IMR-90 (cell line): ENCODE measurements around the gene GLUD1. TPM values are rescaled to one million over a fixed set of nuclear protein-coding genes. Genes with fewer than 3 reads are reported as not detected.

Experiments
- ATAC-seq: fragments of 200-7000 bp; cut with Tn5 transposase; 2 replicates; pipeline ENCODE4 v1.9.1; 2020; ENCODE audit warnings: low read depth, mild to moderate bottlenecking, moderate library complexity
- BruUV-seq: library from RNA; stranded (reverse); fragments of 400-500 nt; replicated peaks from 2 replicates; lab custom pipeline; 2021; lab: Mats Ljungman, UMichigan
- CTCF ChIA-PET: fragments of 300-600 bp; formaldehyde crosslinking; extraction: SDS; loops from one replicate; lab custom pipeline; 2021; ENCODE audit warnings: antibody characterized with exemption; lab: Yijun Ruan, JAX
- POLR2A ChIA-PET: fragments of 300-600 bp; sonication (Branson Sonifier 250); formaldehyde crosslinking; loops from one replicate; lab custom pipeline; 2022; ENCODE audit warnings: antibody characterized with exemption; ENCODE audit not compliant: unreplicated experiment; lab: Charles Lee
- DNase-seq: peaks from one replicate; pipeline ENCODE4 v3.0.0; 2013
- H2AFZ ChIP-seq: replicated peaks from 2 replicates; pipeline ENCODE3; 2013; ENCODE audit warnings: low read length, mild to moderate bottlenecking; ENCODE audit not compliant: poor library complexity
- H2AK5ac ChIP-seq: 2 replicates; pipeline ENCODE4 v1.6.1; 2013; ENCODE audit warnings: low read depth, low read length, inconsistent platforms
- H2AK9ac ChIP-seq: replicated peaks from 2 replicates; pipeline ENCODE3; 2013; ENCODE audit warnings: mild to moderate bottlenecking, low read depth, low read length, moderate library complexity; ENCODE audit not compliant: poor library complexity
- H2BK120ac ChIP-seq: 2 replicates; pipeline ENCODE4 v1.6.1; 2013; ENCODE audit warnings: low read depth, low read length, inconsistent platforms
- H2BK15ac ChIP-seq: 3 replicates; pipeline ENCODE4 v1.6.1; 2013; ENCODE audit warnings: low read depth, low read length, inconsistent platforms
- H2BK20ac ChIP-seq: 2 replicates; pipeline ENCODE4 v1.6.1; 2013; ENCODE audit warnings: low read depth, mild to moderate bottlenecking, inconsistent platforms, low read length, moderate library complexity
- H2BK5ac ChIP-seq: 2 replicates; pipeline ENCODE4 v1.6.1; 2013; ENCODE audit warnings: mild to moderate bottlenecking, low read depth, low read length, inconsistent platforms; ENCODE audit not compliant: poor library complexity, severe bottlenecking
- H3K14ac ChIP-seq: replicated peaks from 2 replicates; pipeline ENCODE4 v1.6.1; 2013; ENCODE audit warnings: low read depth, low read length, inconsistent platforms
- H3K18ac ChIP-seq: 2 replicates; pipeline ENCODE4 v1.6.1; 2013; ENCODE audit warnings: low read depth, low read length, control low read depth
- H3K23ac ChIP-seq: 2 replicates; pipeline ENCODE4 v1.6.1; 2013; ENCODE audit warnings: low read depth, low read length, inconsistent platforms
- H3K27ac ChIP-seq: 2 replicates; pipeline ENCODE4 v1.5.1; 2013; ENCODE audit warnings: mild to moderate bottlenecking, control low read depth, low read length; ENCODE audit not compliant: insufficient read depth
- H3K27me3 ChIP-seq: 2 replicates; pipeline ENCODE4 v1.6.1; 2013; ENCODE audit warnings: low read length; ENCODE audit not compliant: control insufficient read depth, insufficient read depth
- H3K36me3 ChIP-seq: 2 replicates; pipeline ENCODE4 v1.6.1; 2013; ENCODE audit warnings: low read length, mixed read lengths; ENCODE audit not compliant: control insufficient read depth, insufficient read depth
- H3K4ac ChIP-seq: 2 replicates; pipeline ENCODE4 v1.6.1; 2013; ENCODE audit warnings: low read depth, low read length, inconsistent platforms
- H3K4me1 ChIP-seq: 2 replicates; pipeline ENCODE4 v1.6.1; 2013; ENCODE audit warnings: low read length, mixed read lengths; ENCODE audit not compliant: control insufficient read depth, insufficient read depth
- H3K4me2 ChIP-seq: 2 replicates; pipeline ENCODE4 v1.6.1; 2013; ENCODE audit warnings: low read depth, mild to moderate bottlenecking, control low read depth, low read length, moderate library complexity
- H3K4me3 ChIP-seq: 2 replicates; pipeline ENCODE4 v1.5.1; 2013; ENCODE audit warnings: low read depth, mild to moderate bottlenecking, control low read depth, low read length, moderate library complexity; ENCODE audit not compliant: insufficient read depth
- H3K56ac ChIP-seq: 2 replicates; pipeline ENCODE4 v1.6.1; 2013; ENCODE audit warnings: low read length, inconsistent platforms; ENCODE audit not compliant: insufficient read depth; ENCODE audit errors: extremely low read depth
- H3K79me1 ChIP-seq, 2 experiments: 2 replicates each; pipeline ENCODE4 v1.6.1; 2013; ENCODE audit warnings: low read length in 2 of 2, inconsistent platforms in 1 of 2, low read depth in 1 of 2
- H3K9ac ChIP-seq: 2 replicates; pipeline ENCODE4 v1.6.1; 2013; ENCODE audit warnings: low read depth, low read length, control low read depth
- H3K9me1 ChIP-seq: 2 replicates; pipeline ENCODE4 v1.6.1; 2013; ENCODE audit warnings: low read length, inconsistent platforms; ENCODE audit not compliant: insufficient read depth
- H3K9me3 ChIP-seq: 2 replicates; pipeline ENCODE4 v1.6.1; 2013; ENCODE audit warnings: low read length; ENCODE audit not compliant: control insufficient read depth, insufficient read depth
- H4K20me1 ChIP-seq: 2 replicates; pipeline ENCODE4 v1.6.1; 2013; ENCODE audit warnings: low read length, inconsistent platforms; ENCODE audit not compliant: insufficient read depth
- H4K5ac ChIP-seq: 2 replicates; pipeline ENCODE4 v1.6.1; 2013; ENCODE audit warnings: mild to moderate bottlenecking, low read depth, low read length, control low read depth
- H4K8ac ChIP-seq, 2 experiments: 2 replicates each; pipeline ENCODE4 v1.6.1; 2013; ENCODE audit warnings: low read depth in 2 of 2, low read length in 2 of 2, control low read depth in 1 of 2, inconsistent platforms in 1 of 2
- H4K91ac ChIP-seq: 2 replicates; pipeline ENCODE4 v1.6.1; 2013; ENCODE audit warnings: low read depth, low read length, inconsistent platforms; ENCODE audit not compliant: insufficient read depth
- BHLHE40 ChIP-seq: fragments of 150-350 bp; IDR thresholded peaks from 2 replicates; pipeline ENCODE4 v1.6.1; 2016; ENCODE audit warnings: mild to moderate bottlenecking, low read depth, low read length
- CEBPB ChIP-seq: IDR thresholded peaks from 2 replicates; pipeline ENCODE4 v1.6.1; 2012; ENCODE audit warnings: low read depth, low read length, improper control_type of control experiment
- CHD1 ChIP-seq: IDR thresholded peaks from 2 replicates; pipeline ENCODE4 v1.6.1; 2012; ENCODE audit warnings: low read depth, low read length, improper control_type of control experiment
- CTCF ChIP-seq: conservative IDR thresholded peaks from 2 replicates; pipeline ENCODE4 v1.5.1; 2012; ENCODE audit warnings: mild to moderate bottlenecking, low read depth, low read length, improper control_type of control experiment
- FOS ChIP-seq: fragments of 150-350 bp; IDR thresholded peaks from 2 replicates; pipeline ENCODE4 v1.6.1; 2016; ENCODE audit warnings: low read depth, low read length
- MAFK ChIP-seq: IDR thresholded peaks from 2 replicates; pipeline ENCODE4 v1.6.1; 2012; ENCODE audit warnings: low read depth, low read length, improper control_type of control experiment
- MAZ ChIP-seq: IDR thresholded peaks from 2 replicates; pipeline ENCODE4 v1.6.1; 2012; ENCODE audit warnings: low read depth, mild to moderate bottlenecking, low read length, improper control_type of control experiment, moderate library complexity, borderline replicate concordance
- MXI1 ChIP-seq: IDR thresholded peaks from 2 replicates; pipeline ENCODE4 v1.6.1; 2012; ENCODE audit warnings: low read depth, mild to moderate bottlenecking, low read length, moderate library complexity, borderline replicate concordance
- POLR2A ChIP-seq: IDR thresholded peaks from 2 replicates; pipeline ENCODE4 v1.6.1; 2012; ENCODE audit warnings: mild to moderate bottlenecking, low read depth, low read length
- RAD21 ChIP-seq: IDR thresholded peaks from 2 replicates; pipeline ENCODE4 v1.6.1; 2012; ENCODE audit warnings: low read length, improper control_type of control experiment
- RCOR1 ChIP-seq: IDR thresholded peaks from 2 replicates; pipeline ENCODE4 v1.6.1; 2012; ENCODE audit warnings: mild to moderate bottlenecking, low read length, improper control_type of control experiment; ENCODE audit not compliant: insufficient replicate concordance
- RFX5 ChIP-seq: IDR thresholded peaks from 2 replicates; pipeline ENCODE4 v1.8.0; 2012; ENCODE audit warnings: low read depth, mild to moderate bottlenecking, low read length, moderate library complexity
- SMC3 ChIP-seq: fragments of 150-350 bp; IDR thresholded peaks from 2 replicates; pipeline ENCODE4 v1.6.1; 2016; ENCODE audit warnings: low read depth, mild to moderate bottlenecking, antibody characterized with exemption, low read length, moderate library complexity
- USF2 ChIP-seq: fragments of 150-350 bp; IDR thresholded peaks from 2 replicates; pipeline ENCODE4 v1.6.1; 2017; ENCODE audit warnings: mild to moderate bottlenecking, antibody characterized with exemption, low read length, low read depth
- WGBS, 2 experiments: methylation state at CpG; one replicate each; pipeline versions ENCODE4 v1.1.5 to v1.1.7; 2013; ENCODE audit warnings: missing lambda C conversion rate in 2 of 2; ENCODE audit not compliant: insufficient read length in 1 of 2; ENCODE audit errors: extremely low coverage in 2 of 2; 5-methylcytosine and 5-hydroxymethylcytosine counted together
- dilution Hi-C: fragments of 300-500 bp; cut with HindIII; formaldehyde crosslinking; loops from one replicate; pipeline ENCODE4 v1.14.3; 2018; ENCODE audit warnings: low sequenced_read_pairs; ENCODE audit not compliant: unreplicated experiment
- in situ Hi-C: fragments of 300-500 bp; cut with MboI; formaldehyde crosslinking; loops from 3 replicates; pipeline ENCODE4 v1.14.3; 2019; ENCODE audit warnings: low sequenced_read_pairs, inconsistent platforms, mixed read lengths
- intact Hi-C: fragments of 100-400 bp; cut with micrococcal nuclease; formaldehyde crosslinking; loops from 2 replicates; pipeline ENCODE4 v1.10.0; 2022
- polyA plus RNA-seq, 3 experiments: library from polyadenylated mRNA; depleted of rRNA; stranded (reverse); fragments of >200 nt; gene quantifications; 2 replicates each; pipeline ENCODE4 v1.2.3, GENCODE V29; 2012; ENCODE audit warnings: low replicate concordance in 1 of 3
- total RNA-seq: library from RNA; depleted of rRNA; stranded (reverse); fragments of >200 nt; gene quantifications from 2 replicates; pipeline ENCODE4 v1.2.3, GENCODE V29; 2012

GLUD1 gene
- total and polyA plus RNA-seq, 2 of the 4 experiments (the other 2 are of a cell fraction): 64.8 to 210 TPM

GRCh38 chr10:87030912-87031635 lies 63.6 kb downstream of the GLUD1 start:
- DNase-seq: no peak

More at GRCh38 chr10:87030912-87031635, 63.6 kb downstream of the GLUD1 start:
- Histone ChIP-seq H3K9ac (no peak overlapping the region), H3K79me1 (no peaks in the 10 kb centered on the region), H2BK5ac (no peak overlapping the region), H3K14ac (no peak overlapping the region), H4K5ac (no peak overlapping the region), H4K91ac (no peak overlapping the region), H3K27ac (no peak overlapping the region), H3K23ac (no peak overlapping the region), H3K9me3 (0 out of 2 replicates have a peak, but pooled peaks cover 2% of the 10 kb centered on the region), H2BK15ac (no peak overlapping the region), H3K27me3 (no peaks in the 10 kb centered on the region; the same call in 1 of the 2 replicates), H3K4ac (no peak overlapping the region), H4K8ac (no peak overlapping the region), H2AK5ac (no peak overlapping the region), H3K36me3 (no peaks in the 10 kb centered on the region), H3K18ac (no peak overlapping the region), H3K4me1 (peaks cover 2% of the 10 kb centered on the region; the same call in 1 of the 2 replicates), H2BK120ac (no peak overlapping the region), H2AK9ac (no peak overlapping the region), H4K20me1 (no peaks in the 10 kb centered on the region), H3K56ac (no peak overlapping the region), H2BK20ac (no peak overlapping the region), H3K4me2 (no peak overlapping the region), H2AFZ (no peak overlapping the region), H3K4me3 (no peak overlapping the region), H3K9me1 (peaks cover 2% of the 10 kb centered on the region; the same call in 1 of the 2 replicates)
- TF ChIP-seq SMC3 (no peak), CEBPB (no peak), MAFK (no peak), RCOR1 (no peak), POLR2A (no peak), BHLHE40 (no peak), FOS (no peak), CTCF (no peak), RFX5 (no peak), MXI1 (no peak), USF2 (no peak), MAZ (no peak), RAD21 (no peak), CHD1 (no peak)
- POLR2A ChIA-PET: no interaction called here
- dilution Hi-C loops: no loop called here
- CTCF ChIA-PET: no interaction called here
- no TSS peak for BruUV-seq
- intact Hi-C loops: no loop called here
- 92% methylated on average over 8 of the region's 28 CpGs; no CpG with 5 or more reads in 1 of the 2 experiments for WGBS, 2 experiments
- no peak for ATAC-seq
- in situ Hi-C loops: no loop called here
